CD4-positive, alpha-beta T cell treated with Interleukin-15 for 4 hours (primary cell): ENCODE results near the gene GPR15LG.

Source experiments
- DNase-seq: peaks from one replicate; pipeline ENCODE4 v3.0.0-alpha.2; 2020; ENCODE audit warnings: low spot score

GPR15LG gene

DNA sequence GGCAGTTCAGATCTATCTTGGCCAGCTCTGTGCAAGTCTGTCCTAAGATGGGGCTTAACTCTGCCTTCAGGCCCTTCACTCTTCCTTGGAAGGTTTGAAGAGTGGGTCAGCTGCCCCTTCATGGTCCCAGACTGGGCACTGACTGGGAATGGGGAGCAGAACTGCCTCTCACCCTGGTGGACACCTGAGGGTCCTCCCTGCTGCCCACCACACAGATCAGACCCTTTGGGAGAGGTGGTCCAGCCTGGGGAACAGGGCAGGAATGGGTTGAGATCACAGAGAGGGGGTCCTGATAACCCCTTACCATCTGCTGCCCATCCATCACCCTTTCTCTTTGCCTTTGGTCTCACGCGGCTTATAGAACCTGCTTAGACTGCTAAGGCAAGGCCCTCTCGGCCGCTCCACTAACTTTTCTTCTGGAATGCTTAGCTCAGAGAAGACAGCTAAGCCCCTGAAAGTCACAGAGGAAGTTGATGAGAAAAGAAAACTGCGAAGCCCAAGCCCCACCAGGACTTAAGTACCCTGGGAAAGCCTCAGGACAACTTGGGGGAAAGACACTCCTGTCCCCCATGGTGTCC, 20.3 kb downstream of the GPR15LG start:
- no peak for DNase-seq

DNA sequence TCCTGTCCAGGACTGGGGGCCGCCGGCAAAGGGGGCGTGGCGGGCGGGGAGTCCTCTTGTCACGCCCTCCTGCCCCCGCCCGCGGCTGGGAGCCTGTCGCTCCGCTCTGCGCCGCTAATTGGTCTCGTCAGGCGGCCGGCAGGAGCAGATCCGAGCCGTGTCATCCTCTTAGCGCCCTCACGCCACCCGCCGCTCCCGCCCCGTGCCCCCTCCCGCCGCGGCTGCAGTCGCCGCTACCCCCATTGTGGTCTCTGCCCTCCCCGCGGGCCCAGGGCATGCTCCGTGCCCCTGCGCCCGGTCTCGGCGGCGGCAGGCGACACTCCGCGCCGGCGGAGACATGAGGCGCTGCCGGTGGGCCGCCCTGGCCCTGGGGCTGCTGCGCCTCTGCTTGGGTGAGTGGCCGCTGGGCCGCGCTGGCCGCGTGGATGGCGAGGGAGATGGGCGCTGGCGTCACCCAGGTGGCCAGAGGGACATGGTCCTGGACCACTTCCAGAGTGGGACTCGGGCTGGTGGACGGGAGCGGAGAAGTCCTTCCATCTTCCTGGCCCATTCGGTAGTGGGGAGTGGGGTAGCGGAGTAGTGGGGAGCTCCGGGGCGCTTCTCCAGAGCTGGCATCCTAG, 20.9 kb downstream of the GPR15LG start, which contains the start of gene CDHR1:
Gene CDHR1 (plus strand): TSS at position 114 of the 620 bp plus-strand sequence. CDS start 224 bp downstream, at position 338.
- peak; percentile 41 for DNase-seq

DNA sequence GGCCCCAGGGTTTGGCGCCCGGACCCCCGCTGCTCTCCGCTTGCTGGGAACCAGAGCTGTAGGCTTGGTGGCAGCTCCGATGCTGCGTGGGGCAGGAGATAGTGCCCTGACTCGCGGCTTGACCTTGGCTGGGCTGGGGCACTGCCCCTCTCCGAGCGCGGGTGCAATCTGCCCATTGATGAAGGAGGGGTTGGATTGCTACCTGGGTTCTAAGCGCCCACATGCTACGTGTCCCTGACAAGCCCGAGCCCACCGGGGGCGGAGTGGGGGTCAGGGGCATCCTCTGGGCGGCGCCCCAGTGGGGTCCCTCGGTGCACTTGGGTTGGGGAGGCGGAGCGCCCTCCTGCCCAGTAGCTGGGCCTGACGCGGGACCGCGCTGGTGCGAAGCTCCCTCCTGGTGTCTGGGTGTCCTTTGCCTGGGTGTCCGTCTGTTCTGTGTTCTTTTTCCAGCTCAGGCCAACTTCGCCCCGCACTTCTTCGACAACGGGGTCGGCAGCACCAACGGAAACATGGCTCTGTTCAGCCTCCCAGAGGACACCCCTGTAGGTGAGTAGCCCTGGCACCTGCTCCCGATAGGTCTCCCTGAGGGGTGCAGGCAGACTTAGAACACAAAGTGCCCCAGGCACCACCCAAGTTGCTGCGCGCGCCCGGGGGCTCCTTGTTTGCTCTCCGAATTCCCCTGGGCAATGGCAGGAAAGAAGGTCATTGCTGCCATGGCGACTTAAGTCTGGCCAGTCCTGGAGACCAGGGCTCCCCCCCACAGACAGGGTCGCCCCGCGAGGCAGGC, 21.6 kb downstream of the GPR15LG start:
- no peak for DNase-seq

DNA sequence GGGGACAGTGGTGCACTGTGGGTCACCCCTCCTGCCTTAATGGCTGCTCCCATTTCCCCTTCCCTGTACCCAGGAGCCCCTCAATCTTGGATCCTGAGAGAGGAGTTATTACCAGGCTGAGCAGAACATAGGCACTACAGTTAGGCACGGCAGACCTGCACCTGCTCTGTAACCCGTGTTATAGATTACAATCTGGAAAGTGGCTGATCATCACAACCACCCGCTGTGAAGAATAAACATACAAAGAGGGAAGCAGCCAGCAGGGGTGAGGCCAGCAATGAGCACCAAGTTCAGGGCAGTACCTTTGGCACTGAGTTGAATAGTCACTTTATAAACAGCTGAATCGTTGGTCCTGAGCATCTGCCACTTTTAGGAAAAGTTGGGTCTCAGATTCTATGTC, 22.5 kb downstream of the GPR15LG start:
- DNase-seq, result no peak

DNA sequence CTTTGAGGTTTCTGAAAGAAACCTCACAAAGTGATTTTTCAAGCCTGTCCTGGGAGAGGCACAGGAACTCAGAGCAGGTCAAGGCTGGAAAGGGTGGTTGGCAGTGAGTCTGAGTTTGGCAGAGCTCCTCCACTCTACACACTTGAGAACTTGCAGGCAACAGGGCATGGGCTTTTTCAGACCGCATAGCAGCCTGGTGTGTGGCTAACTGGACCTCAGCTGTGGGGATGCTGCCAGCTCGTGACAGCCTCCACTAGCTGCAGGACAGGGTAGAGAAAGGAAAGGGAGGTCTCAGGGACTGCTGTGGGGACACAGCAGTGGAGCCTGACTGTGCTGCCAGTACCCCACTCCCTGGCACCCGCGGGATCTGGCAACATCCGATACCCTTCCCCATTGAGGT, 23.3 kb downstream of the GPR15LG start:
- DNase-seq, result no peak

DNA sequence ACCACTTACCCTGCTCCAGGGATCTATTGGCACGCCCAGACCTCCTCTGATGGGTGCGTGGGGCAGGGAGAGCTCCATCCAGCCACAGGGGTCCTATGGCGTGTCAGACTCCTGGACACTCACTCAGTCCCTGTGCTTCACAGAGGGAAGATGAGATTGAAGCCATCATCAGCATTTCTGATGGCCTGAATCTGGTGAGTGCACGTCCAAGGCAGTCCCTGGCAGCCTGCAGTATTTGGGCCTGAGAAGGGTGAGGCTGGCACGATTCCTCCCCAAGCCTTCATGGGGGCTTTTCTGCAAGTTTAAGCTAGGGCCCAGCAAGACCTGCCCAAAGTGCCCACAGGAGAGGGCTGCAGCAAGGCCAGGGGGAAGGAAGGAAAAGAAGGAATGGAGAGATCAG, 24.0 kb downstream of the GPR15LG start:
- no peak for DNase-seq

DNA sequence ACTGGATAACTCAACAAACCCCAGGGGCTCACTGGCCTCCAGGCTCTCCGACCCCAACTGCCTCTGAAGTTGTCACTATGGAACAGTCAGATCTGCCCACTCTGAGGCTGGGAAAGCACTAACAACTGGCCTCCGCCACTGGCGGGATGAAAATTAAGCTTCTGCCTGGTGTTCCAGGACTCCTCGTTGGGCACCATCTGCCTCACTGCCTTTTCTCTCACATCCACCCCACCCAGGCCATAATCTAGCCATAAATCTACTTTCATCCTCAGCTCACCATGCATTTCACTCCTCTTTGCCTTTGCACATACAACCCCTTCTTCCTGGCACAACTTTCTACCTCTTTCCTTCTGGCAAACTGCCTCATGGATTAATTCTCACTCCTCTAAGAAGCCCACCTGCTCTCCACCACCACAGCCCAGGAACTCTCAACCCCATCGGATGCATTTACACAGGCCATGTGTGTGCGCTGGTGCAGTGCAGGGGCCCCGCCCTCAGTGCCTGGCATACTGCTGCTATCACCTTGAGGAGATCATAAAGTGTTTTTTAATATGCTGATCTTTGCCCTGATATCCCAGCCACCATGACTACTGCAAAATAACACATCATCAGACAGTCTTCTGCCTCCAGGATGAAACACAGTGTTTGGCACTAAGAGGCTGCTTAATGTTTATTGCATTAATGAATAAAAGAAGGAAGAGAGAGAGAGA, 24.8 kb downstream of the GPR15LG start:
- DNase-seq, result no peak

DNA sequence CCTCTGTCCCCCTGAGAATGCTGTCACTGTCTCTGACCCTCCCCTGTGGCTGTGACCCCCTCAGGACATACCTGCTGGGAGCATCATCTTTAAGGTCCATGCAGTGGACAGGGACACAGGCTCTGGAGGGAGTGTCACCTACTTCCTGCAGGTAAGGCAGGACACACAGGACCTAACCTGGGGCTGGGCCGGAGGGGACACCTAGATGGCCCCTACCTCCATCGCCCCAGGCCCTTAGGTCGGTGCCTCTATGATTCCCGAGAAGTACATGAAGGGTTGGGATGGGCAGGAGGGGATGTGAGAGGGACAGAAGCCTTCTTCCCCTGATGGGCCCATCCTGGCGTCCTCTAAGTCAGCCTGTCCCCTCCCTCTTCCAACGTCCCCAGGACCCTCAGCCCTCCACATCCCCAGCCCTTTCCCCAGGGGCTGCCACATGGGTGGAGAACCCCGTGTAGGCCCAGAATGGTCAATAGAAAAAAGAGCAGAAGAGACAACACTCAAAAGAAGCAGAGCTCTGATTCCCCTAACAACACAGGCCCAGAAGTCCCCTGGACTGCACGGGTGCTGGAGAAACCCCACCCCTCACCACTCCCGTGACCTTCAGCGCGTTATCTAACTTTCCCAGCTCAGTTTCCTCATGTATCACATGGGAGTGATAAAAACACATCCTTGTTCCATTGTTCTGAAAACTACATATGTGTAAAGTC, 27.1 kb downstream of the GPR15LG start:
- no peak for DNase-seq

DNA sequence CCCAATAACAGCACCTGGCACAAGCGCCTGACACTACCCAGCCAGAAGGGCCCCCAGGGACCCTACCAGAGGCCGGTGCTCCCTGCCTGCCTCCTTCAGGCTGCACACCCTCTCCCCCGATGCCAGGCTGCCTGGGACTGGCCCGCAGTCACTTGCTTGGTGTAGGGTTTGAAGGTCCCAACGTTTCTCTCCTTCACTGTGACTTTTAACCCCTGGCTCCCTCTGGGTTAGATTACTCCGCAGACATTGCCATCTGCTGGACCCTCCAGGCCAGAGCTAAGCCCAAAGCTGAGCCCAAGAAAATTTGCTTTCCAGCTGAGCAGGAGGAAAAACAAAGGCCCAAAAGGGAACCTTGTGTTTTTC, 27.6 kb downstream of the GPR15LG start:
- no peak for DNase-seq

DNA sequence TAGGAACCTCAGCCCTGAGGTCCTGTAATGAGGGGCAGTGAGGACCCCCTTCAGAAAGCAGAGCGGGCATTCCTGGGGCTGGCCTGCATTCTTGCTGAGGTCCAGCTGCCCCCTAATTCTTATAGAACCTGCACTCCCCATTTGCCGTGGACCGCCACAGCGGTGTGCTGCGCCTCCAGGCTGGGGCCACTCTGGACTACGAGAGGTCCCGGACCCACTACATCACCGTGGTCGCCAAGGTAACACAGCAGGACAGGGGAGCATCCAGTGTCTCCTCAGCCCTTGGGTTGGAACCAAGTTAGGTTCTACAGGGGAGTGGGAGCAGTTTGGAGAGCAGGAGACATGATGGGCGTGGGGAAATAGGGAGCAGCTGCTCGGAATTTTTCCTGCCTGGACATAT, 28.1 kb downstream of the GPR15LG start:
- no peak for DNase-seq

DNA sequence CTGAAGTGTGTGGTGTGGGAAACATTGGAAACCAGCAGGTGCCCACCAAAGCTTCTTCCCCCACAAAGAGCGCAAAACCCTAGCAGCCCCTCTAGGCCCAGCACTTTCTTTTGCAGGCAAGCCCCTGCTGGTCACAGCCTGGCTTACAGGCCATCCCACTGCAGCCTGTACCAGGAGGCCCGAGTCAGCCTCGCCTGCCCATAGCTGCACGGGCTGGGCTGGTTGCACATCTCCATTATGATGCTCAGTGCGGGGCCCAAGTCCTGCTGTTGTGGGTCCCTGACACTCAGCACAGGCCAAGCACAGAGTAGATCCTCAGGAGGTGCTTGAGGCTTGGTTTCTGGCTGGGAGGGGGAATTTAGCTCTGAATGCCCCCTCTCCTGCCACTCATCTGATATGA, 28.7 kb downstream of the GPR15LG start:
- no peak for DNase-seq

DNA sequence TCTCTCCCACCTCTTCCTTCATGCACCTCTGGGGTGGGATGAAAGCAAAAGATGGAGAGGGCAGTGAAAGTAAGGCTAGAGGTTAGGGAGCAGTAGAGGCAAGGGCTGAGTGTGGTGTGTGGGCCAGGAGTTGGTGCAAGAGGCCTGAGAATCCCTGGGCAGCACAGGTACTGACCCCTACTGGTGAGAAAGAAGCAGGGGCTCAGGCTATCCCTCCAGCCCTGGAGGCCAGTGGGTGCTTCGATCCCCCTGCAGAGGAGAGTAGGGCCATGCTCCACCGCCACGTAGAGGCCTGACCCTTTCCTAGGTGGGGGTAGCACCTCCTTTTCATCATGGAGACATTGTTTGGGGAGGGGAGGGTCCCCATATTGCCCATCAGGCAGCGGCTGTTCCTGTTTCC, 30.5 kb downstream of the GPR15LG start:
- no peak for DNase-seq

DNA sequence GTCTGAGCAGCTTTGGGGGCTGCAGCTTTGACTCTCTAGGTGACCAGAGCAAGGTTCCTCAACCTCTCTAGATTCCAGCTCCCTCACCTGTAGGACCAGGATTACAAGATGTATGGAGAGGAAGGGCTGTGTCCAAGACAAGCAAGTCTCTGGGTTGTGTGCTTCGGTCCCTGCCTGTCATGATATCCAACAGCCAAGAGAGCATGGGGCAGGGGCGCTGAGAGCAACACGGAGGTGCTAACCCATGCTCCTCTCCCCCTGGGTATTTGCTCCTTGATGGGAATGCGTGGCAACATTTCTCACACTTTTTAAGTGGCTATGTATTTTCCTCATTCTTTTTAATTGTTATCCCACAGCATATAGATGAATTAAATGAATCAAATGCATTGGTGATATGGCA, 31.0 kb downstream of the GPR15LG start:
- no peak for DNase-seq

DNA sequence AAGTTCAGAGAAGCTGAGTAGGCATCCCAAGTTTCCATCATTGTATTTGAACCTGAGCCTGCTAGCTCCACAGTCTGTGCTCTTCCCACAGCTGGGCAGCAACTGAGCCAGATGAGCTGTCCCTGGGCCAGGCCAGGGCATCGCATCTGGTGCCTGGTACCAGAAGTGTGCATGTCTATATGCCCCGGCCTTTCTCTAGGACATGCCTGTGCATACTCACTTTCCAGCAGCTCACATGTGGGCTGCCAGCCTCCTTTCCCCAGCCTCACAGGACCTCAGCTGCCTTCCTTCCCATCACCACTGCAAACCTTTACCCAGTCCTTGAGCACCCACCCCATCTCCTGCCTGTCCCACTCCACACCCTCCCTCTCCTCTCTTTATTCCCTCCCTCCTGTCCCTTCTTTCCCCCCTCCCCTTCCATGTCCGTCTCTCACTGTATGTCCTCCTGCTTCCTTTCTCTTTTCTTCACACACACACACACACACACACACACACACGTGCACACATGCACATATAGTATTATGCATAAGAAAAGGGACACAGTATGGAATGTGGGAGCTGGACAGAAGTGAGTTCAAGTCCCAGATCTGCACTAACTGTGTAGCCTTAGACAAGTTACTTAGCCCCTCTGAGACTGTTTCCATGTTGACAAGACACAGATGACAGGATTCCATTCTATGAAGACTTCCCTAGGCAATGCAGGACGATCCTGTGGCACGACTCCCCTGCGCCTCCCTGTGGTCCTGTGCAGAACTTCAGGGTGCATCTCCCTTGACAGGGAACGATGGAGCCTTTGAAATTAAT, 31.6 kb downstream of the GPR15LG start:
- peak; percentile 56 for DNase-seq

DNA sequence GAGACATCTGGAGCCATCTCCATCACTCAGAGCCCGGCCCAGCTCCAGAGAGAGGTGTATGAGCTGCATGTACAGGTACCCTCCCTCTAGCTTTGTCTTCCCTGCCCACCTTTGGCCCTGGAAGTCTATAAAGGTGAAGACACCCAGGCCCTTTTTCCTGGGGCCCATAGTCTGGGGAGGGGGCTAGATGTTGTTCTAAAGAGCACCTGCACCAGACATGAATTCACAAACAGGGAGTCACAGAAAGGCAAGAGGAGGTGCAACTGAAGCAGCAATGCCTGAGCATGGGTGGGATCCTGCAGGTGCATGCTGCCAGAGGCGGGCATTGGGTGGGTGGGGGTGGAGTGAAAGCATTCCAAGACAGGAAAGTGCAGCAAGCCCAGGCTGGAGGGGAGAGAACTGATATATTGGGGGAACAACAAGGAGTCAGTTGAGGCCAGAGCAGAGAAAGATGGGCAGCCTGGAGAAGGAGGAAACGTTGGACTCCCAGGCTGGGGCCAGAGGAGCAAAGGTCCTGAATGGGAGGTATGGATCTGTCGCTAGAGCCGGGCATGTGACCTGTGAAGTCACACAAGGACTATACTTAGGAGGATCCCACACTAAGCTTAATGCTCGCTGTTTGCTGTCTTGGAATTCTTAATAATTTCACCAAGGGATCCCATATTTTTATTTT, 32.4 kb downstream of the GPR15LG start:
- no peak for DNase-seq

DNA sequence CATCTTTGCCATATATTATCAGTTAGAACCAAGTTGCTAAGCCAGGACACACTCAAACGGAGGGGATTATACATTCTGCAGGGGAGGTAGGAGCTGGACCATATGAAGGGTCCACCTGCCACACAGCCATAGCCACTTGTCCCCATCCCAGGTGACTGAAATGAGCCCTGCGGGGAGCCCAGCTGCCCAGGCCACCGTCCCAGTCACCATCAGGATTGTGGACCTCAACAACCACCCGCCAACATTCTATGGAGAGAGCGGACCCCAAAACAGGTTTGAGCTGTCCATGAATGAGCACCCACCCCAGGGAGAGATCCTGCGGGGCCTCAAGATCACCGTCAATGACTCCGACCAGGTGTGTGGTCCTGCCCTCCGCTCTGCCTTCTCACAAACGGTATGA, 34.4 kb downstream of the GPR15LG start:
- DNase-seq, result no peak

DNA sequence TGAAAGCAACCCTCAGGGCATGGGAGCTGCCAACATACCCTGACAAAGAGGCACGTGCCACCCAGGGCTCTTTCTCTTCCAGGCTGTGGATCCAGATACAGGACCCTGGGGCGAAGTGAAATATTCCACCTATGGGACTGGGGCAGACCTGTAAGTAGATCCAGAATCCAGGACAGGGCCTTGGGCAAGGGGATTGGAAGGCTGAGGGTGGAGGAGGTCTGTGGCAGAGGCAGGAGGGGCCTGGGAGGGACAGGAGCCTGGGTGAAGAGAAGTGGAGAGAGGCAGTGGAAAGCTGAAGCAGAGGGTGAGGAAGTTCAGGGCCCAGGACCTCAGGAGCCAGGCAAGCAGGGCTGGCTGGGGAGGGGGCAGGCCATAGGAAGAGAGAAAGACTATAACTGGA, 38.0 kb downstream of the GPR15LG start:
- no peak for DNase-seq

DNA sequence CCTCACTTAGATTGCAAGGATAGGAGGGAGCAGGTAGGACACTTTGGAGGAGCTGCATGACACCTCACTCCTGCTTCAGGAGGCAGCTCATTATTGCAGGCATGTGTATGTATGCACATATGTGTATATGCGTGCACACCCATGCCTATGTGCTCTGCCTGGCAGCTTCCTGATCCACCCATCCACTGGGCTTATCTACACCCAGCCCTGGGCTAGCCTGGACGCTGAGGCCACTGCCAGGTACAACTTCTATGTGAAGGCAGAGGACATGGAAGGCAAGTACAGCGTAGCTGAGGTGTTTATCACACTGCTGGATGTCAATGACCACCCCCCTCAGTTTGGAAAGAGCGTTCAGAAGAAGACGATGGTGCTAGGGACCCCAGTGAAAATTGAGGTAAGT, 38.4 kb downstream of the GPR15LG start:
- DNase-seq, result no peak

DNA sequence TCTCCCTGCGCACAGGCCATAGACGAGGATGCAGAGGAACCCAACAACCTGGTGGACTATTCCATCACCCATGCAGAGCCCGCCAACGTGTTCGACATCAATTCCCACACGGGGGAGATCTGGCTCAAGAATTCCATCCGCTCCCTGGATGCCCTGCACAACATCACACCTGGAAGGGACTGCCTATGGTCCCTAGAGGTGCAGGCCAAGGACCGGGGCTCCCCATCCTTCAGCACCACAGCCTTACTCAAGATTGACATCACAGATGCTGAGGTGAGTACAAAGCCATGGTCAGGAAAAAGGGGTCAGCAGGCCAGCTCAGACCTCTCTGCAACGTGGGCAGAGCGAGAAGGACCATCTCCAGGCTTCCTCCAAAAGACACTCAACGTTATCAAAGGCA, 39.5 kb downstream of the GPR15LG start:
- DNase-seq, result no peak

DNA sequence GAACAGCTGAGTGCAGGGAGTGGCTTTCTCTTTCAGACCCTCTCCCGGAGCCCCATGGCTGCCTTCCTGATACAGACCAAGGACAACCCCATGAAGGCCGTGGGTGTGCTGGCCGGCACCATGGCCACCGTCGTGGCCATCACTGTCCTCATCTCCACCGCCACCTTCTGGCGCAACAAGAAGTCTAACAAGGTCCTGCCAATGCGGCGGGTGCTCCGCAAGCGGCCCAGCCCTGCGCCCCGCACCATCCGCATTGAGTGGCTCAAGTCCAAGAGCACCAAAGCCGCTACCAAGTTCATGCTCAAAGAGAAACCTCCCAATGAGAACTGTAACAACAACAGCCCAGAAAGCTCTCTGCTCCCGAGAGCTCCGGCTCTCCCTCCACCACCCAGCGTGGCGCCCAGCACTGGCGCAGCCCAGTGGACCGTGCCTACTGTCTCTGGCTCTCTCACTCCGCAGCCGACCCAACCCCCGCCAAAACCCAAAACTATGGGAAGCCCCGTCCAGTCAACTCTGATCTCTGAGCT, 40.5 kb downstream of the GPR15LG start:
- no peak for DNase-seq
